Natural killer cell treated with Interleukin-12 subunit alpha and Interleukin-12 subunit beta and Interleukin-15 and Interleukin-18, amount 100 ng/mL, for 72 hours (primary cell): ENCODE results near the gene RNU1-4. TPM values are rescaled to one million over a fixed set of nuclear protein-coding genes. Genes with fewer than 3 reads are reported as not detected.
"Not testable (repeated sequence)": the region's sequence is repeated elsewhere in the genome, so short reads cannot be mapped to it uniquely, and the experiment has no call there.

Source experiments
- ATAC-seq, 2 donors: fragments of 150-1000 bp; cut with Tn5 transposase in 1 of 2; sonication (Bioruptor Pico), chemical (Tn5 transposase) in 1 of 2; 2 replicates each; pipeline ENCODE4 v1.10.0; 2021
- DNase-seq: peaks from one replicate; pipeline ENCODE4 v3.0.0; 2022; ENCODE audit warnings: low spot score
- H3K27ac Mint-ChIP-seq, 2 donors: 1 replicate in 1 of 2; 2 replicates in 1 of 2; pipeline ENCODE4 v1.8.0; 2022; ENCODE audit warnings: mixed read lengths in 2 of 2, mild to moderate bottlenecking in 1 of 2, moderate library complexity in 1 of 2
- H3K27me3 Mint-ChIP-seq, 2 donors: 1 replicate in 1 of 2; 2 replicates in 1 of 2; pipeline ENCODE4 v1.8.0; 2022; ENCODE audit warnings: mixed read lengths in 2 of 2
- H3K36me3 Mint-ChIP-seq: one replicate; pipeline ENCODE4 v1.8.0; 2022; ENCODE audit warnings: mixed read lengths
- H3K4me1 Mint-ChIP-seq, 2 donors: 1 replicate in 1 of 2; 2 replicates in 1 of 2; pipeline ENCODE4 v1.8.0; 2022; ENCODE audit warnings: low read depth in 2 of 2, mixed read lengths in 2 of 2, mild to moderate bottlenecking in 1 of 2
- H3K4me3 Mint-ChIP-seq: one replicate; pipeline ENCODE4 v1.8.0; 2022; ENCODE audit warnings: mixed read lengths
- H3K9me3 Mint-ChIP-seq: 2 replicates; pipeline ENCODE4 v1.8.0; 2022; ENCODE audit warnings: mixed read lengths
- total RNA-seq, 2 donors: library from RNA; stranded (reverse); gene quantifications; one replicate each; pipeline ENCODE4 v1.2.3, GENCODE V29; 2022

RNU1-4 gene
- total RNA-seq, 2 donors from 2014 or later = 1,591 to 3,879 TPM

DNA sequence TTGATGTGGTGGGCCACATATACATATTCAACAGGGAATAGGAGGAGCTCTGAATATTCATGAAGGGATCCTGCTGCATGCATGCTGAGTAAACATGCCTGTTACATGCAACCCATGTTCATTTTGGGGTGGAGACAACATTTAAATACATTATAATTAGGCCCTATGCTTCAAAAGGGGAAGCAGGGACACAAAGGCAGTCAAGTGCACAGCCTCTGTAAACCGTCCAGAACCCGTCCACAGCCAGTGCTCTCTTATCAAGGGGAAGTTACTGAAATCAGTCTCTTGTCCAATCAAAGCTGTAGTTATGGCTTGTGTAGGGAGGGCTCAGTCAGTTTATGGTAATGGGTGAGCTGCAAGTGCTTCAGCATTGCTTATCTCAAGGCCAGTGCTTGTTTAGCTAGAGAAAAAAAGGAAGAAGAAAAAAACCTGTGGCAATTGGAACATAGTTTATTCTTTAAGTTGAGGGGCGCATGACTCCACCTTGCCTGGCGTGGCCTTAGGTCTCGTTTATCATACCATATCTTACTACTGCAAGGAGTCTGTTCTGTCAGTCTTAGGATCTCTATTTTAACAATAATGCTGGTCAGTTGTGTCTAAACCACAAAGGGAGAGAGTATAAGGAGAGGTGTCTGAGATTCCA lies 7.9 kb upstream of the RNU1-4 start:
- DNase-seq, H3K9me3 Mint-ChIP-seq, H3K36me3 Mint-ChIP-seq, H3K4me3 Mint-ChIP-seq, ATAC-seq, H3K27me3 Mint-ChIP-seq, H3K4me1 Mint-ChIP-seq, H3K27ac Mint-ChIP-seq: not testable (repeated sequence)

DNA sequence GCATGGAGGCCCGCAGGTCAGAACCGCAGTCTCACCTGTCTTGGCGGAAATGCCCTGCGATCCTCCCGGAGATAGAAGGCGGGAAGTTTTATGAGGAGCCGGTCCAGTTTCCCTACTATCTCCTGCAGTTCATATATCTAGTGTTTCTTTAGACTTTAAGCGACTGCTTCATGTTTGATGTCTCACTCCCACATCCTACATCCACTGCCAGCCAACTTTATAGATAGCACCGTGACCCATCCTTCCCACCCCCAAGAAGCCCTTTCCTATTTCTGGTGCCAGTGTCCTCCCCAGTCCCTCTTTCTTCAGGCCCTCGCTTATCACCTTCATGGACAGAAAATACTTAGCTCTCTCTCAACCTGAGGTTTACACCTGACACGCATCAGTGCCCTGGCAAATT lies 914 bp downstream of the RNU1-4 start:
- not testable (repeated sequence) for H3K4me1 Mint-ChIP-seq
- ATAC-seq = peak; percentile 36 to 54

DNA sequence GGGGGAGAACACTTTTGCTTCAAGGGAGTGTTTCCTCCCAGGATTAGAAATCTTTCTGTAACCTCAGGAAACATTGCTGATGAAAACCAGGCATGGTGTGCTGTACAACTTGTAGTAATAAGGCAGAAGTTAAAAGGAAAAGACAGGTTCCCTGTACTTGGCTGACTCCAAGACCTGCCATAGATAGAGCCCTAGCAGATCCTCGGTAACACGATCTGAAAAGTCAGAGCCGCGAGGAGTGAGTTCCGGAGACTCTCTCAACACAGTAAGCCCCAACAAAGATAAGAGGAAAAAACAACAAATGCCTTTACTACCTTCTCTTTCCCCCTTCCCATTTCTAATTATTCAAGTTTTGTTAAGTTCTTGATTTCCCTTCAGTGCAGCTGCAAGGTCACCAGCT lies 7.3 kb downstream of the RNU1-4 start:
- H3K27ac Mint-ChIP-seq, H3K36me3 Mint-ChIP-seq, H3K4me3 Mint-ChIP-seq, H3K27me3 Mint-ChIP-seq, H3K4me1 Mint-ChIP-seq, H3K9me3 Mint-ChIP-seq, ATAC-seq, DNase-seq: not testable (repeated sequence)

More for the DNA sequence above, 914 bp downstream of the RNU1-4 start:
- H3K4me3 Mint-ChIP-seq, H3K36me3 Mint-ChIP-seq, H3K9me3 Mint-ChIP-seq, H3K27ac Mint-ChIP-seq, H3K27me3 Mint-ChIP-seq, DNase-seq: not testable (repeated sequence)

DNA sequence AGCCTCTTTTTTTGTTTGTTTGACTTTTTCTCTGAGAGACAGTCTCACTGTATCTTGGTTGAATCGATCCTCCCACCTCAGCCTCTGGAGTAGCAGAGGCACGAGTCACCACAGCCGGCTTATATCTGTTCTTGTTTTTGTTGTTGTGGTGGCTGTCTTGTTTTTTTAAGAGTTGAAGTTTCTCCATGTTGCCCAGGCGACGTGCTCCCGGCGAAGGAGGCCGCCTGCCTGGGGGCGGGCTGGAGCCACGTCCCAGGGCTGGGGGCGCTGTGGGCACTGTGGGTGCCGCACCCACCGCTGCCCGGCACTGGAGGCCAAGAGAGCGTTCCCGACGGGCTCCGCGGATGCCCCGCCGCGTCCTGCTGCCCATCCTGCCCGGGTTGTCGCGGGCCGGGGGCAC lies 8.4 kb downstream of the RNU1-4 start:
- not testable (repeated sequence) for DNase-seq, H3K27me3 Mint-ChIP-seq, H3K36me3 Mint-ChIP-seq, H3K4me1 Mint-ChIP-seq, H3K9me3 Mint-ChIP-seq, H3K4me3 Mint-ChIP-seq, H3K27ac Mint-ChIP-seq
- peak in 1 of 2 donors; percentile 55 for ATAC-seq

DNA sequence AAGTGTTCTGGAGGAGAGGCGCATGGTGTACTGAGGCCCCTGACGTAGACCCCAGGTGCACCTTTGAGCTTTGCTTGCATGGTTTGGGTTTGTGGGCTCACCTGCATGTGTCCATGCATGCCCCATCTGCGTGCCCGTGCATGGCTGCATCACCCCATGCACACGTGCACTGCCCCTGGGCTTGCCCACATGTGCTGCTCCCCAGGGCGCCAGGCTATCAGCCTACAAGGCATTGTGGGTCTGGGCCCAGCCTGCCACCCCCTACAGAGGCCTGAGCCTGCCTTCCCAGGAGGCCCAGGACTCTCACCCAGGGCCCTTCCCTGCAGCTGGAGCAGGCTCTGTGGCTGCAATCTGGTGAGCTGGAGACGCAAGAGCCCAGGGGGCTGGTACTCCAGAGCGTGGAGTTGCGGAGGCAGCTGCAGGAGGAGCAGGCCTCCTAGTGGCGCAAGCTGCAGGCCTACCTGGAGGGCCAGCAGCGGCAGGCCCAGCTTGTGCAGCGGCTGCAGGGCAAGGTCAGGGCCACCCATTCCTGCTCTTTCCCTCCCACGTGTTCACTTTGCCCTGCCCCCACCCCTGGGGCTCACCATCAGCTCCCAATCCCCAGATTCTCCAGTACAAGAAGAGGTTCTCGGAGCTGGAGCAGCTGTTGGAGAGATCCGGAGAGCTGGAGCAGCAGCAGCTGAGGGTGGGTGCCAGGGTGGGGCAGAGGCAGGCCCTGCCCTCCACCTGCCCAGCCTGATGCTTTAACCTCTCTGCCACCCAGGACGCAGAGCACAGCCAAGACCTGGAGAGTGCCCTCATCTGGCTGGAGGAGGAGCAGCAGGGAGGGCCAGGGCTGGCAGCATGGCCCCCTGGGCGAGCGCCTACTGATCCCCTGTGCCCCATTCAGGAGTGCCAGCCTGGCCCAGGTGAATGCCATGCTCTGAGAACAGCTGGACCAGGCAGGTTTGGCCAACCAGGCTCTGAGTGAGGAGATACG lies 9.9 kb downstream of the RNU1-4 start:
- DNase-seq, H3K9me3 Mint-ChIP-seq, H3K4me3 Mint-ChIP-seq, H3K36me3 Mint-ChIP-seq, H3K4me1 Mint-ChIP-seq, H3K27me3 Mint-ChIP-seq, H3K27ac Mint-ChIP-seq: not testable (repeated sequence)
- peak in 1 of 2 donors; percentile 67 for ATAC-seq

DNA sequence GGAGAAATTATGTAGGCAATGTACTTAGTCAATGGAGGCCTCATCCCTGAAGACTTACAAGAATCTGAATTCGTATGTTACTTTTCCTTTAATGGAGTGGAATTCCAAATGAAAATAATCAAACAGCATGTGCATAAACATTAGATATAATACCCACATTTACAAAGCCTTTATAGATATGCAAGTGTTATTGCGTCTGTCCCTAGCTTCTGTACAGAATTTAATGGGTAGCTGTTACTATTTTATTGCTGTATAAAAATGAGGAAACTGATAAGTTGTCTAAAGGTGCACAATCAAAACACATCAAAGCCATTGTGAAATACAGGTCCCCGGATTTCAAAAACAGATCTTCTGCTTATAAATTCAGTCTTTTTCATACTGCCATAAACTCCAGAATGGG lies 12.5 kb downstream of the RNU1-4 start:
- H3K27me3 Mint-ChIP-seq, H3K27ac Mint-ChIP-seq, H3K9me3 Mint-ChIP-seq, H3K36me3 Mint-ChIP-seq, H3K4me1 Mint-ChIP-seq, H3K4me3 Mint-ChIP-seq, DNase-seq, ATAC-seq: not testable (repeated sequence)

DNA sequence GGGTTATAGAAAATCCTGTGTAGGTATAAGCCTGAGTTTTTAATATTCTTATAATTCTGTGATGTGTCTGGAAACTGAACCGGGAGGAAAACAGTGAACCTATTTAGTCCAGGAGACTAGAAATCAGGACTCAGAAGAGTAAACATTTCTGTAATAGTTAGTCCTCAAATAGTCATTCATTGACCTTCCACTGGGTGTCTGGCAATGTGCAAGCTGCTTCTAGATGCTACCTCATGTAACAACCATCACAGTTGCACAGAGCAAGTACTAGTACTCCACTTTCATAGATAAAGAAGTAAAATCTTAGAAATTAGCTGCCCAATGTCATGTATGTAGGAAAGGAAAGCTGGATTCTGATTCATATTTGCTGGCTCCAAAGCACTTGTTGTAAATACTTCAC lies 15.1 kb downstream of the RNU1-4 start:
- H3K27me3 Mint-ChIP-seq, H3K27ac Mint-ChIP-seq, H3K36me3 Mint-ChIP-seq, ATAC-seq, H3K4me3 Mint-ChIP-seq, H3K4me1 Mint-ChIP-seq, H3K9me3 Mint-ChIP-seq, DNase-seq: not testable (repeated sequence)

DNA sequence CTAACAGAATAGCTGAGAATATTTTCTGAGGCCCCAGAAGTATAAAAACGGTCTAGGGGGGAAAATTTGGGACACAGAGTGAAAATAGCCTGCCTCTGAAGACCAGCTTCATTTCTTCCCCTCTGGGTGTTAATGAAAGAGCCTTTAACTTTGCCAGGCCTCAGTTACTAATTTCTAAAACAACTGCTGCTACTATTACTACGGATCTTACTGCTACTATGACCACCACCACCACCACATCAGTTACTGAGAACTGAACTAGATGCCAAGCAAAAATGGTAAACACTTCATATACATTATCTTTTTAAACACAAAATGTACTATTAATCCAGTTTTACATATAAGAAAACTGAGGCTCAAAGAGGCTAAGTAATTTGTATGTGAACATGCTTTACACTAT lies 15.6 kb downstream of the RNU1-4 start:
- H3K4me1 Mint-ChIP-seq, DNase-seq, H3K27me3 Mint-ChIP-seq, ATAC-seq, H3K36me3 Mint-ChIP-seq, H3K9me3 Mint-ChIP-seq, H3K4me3 Mint-ChIP-seq, H3K27ac Mint-ChIP-seq: not testable (repeated sequence)

DNA sequence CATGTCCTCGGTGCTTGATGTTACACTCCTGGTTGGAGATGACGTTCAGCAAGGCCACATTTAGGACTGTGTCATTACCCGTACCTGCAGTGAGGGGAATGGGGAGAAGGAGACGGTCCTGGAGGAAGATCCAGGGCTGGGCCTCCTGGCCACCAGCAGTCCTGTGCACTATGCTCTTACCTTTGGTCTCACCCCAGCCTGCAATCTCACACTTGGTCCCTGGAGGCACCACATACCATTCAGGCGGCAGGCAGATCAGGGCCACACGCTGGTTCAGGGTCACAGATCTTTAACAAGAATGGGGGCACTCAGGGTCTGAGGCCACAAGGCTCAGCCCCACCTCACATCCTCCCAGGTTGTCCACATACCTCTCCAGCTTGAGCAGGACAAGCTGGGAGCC lies 17.3 kb downstream of the RNU1-4 start:
- not testable (repeated sequence) for H3K9me3 Mint-ChIP-seq, H3K4me1 Mint-ChIP-seq, H3K4me3 Mint-ChIP-seq, H3K27ac Mint-ChIP-seq, H3K36me3 Mint-ChIP-seq, DNase-seq, H3K27me3 Mint-ChIP-seq
- peak in 1 of 2 donors; percentile 21 for ATAC-seq

DNA sequence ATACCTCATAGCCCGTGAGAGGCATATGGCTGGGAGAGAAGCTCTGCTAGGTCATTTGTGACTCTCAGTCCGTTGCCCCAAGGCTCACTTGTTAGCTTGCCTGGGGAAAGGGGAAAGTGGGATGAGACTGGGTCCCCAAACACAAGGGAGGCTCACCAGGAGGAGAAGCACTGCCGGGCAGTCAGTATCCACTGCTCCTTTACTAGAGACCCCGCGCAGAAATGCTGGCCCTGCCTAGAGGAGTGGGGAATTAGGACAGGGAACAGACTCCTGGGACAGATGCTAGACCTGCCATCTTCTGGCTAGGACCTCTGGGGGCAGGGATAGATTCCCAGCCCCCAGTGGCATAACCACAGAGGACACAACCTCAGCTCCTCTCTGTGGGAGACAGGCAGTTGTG lies 17.7 kb downstream of the RNU1-4 start:
- DNase-seq, ATAC-seq, H3K4me1 Mint-ChIP-seq, H3K27me3 Mint-ChIP-seq, H3K27ac Mint-ChIP-seq, H3K36me3 Mint-ChIP-seq, H3K4me3 Mint-ChIP-seq, H3K9me3 Mint-ChIP-seq: not testable (repeated sequence)

DNA sequence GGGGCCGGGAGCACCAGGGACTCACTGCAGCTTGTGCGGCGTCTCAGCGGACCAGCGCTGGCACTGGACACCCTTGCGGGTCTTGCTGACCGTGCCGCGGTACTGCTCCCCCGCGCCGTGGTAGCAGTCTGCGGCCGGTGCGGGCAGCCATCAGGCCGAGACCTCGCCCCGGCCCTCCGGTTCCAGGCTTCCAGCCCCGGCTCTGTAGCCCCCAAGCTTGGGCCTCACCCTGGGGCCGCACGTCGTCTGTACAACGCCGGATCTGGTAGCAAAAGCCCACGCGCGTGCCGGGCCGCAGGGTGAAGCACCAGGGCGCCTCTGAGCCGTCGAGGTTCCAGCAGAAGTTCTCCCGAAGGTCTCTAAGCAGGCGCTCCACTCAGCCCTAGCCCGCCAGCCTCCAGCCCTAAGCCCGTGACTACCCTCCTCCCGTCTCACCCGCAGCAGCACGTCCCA lies 18.8 kb downstream of the RNU1-4 start:
- not testable (repeated sequence) for H3K9me3 Mint-ChIP-seq, H3K4me3 Mint-ChIP-seq, H3K27me3 Mint-ChIP-seq, H3K27ac Mint-ChIP-seq, H3K4me1 Mint-ChIP-seq, H3K36me3 Mint-ChIP-seq
- peak; percentile 15 to 34 for ATAC-seq
- peak; percentile 39 for DNase-seq

DNA sequence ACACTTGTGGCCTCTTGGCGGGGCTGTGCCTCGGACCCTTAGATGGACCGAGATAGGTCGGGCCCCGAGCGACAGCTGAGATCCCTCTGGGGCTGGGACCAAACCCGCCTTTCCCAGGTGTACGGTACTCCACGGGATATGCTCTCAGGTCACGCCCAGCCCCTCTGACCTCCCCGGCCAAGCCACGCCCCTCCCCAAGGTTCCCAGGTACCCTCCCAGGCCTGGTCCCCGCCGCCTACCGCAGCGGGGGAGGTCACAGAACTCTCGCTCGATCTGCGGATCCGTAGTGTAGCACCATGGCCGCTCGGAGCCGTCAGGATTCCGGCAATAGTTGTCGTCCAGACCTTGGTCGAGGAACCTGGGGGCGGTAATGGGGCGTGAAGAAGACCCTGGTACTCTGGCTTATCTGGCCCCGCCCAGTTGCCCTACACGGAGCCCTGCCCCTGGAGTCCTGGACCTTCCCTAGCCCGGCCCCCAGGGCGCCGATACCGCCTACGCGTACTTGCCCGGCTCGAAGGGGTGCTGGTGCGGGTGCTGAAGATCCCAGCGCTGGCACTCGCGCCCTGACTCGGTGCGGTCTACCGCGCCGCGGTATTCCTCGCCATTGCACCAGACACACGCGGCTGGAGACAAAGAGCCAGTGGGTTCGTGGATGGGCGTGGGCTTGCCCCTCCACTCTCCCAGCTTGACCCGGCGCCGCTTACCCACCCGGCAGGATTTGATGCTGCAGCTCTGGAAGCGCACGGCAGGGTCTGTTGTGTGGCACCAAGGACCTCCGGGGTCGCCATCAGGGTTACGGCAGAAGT lies 19.5 kb downstream of the RNU1-4 start:
- H3K27ac Mint-ChIP-seq, H3K36me3 Mint-ChIP-seq, H3K4me1 Mint-ChIP-seq, H3K4me3 Mint-ChIP-seq, H3K27me3 Mint-ChIP-seq, H3K9me3 Mint-ChIP-seq, DNase-seq: not testable (repeated sequence)
- peak in 1 of 2 donors; percentile 71 for ATAC-seq

DNA sequence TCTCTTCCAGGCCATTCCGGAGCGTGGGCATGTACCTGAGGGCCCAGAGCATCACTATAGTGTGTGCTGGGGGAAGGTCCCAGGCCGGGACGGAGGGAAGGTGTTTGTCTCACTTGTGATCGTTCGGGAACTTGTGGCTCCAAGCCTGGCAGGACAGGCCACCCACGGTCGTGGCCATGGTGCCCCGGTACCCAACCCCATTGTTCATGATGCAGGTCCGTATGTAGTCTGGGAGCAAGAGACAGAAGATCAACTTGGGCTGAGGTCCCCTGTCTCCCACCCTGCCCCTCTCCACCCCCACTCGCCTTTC lies 20.1 kb downstream of the RNU1-4 start:
- H3K27ac Mint-ChIP-seq, H3K4me1 Mint-ChIP-seq, DNase-seq, H3K9me3 Mint-ChIP-seq, H3K36me3 Mint-ChIP-seq, H3K4me3 Mint-ChIP-seq: not testable (repeated sequence)
- peak in 1 of 2 donors; percentile 1 for ATAC-seq
- H3K27me3 Mint-ChIP-seq = peaks cover 0 to 10% of the 10 kb centered on the region in 2 donors

DNA sequence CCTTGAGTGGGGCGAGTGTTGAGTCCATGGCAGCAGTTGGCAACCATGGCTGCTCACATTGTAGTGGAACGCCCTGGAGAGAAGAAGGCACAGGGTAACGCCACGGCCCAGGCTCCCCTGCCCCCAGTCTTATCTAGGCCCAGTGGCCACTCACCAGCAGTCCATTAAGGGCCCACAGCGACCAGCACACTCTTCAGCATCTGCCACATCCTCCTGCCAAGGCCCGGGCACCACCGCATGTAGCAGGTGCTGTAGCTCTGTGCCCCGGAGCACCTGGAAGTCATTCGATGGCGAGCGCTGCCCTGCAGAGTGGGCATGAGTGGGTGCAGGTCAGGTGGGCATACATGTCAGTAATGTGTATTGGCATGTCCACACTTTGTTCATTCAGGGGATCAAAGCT lies 20.5 kb downstream of the RNU1-4 start:
- DNase-seq = peak; percentile 53
- H3K4me1 Mint-ChIP-seq, H3K27ac Mint-ChIP-seq, ATAC-seq, H3K9me3 Mint-ChIP-seq, H3K4me3 Mint-ChIP-seq, H3K36me3 Mint-ChIP-seq: not testable (repeated sequence)
- H3K27me3 Mint-ChIP-seq = peaks cover 0 to 12% of the 10 kb centered on the region in 2 donors
